NCI-H2227 treated with DMSO at 0.1 percent for 48 hours (cell line): Measurements from ENCODE around the gene TTN.
"Not testable (repeated sequence)": the region's sequence is repeated elsewhere in the genome, so short reads cannot be mapped to it uniquely, and the experiment has no call there.

ENCODE experiments used
- DNase-seq: peaks from one replicate; lab custom pipeline; 2025; lab: John Stamatoyannopoulos, UW

The TTN gene

DNA sequence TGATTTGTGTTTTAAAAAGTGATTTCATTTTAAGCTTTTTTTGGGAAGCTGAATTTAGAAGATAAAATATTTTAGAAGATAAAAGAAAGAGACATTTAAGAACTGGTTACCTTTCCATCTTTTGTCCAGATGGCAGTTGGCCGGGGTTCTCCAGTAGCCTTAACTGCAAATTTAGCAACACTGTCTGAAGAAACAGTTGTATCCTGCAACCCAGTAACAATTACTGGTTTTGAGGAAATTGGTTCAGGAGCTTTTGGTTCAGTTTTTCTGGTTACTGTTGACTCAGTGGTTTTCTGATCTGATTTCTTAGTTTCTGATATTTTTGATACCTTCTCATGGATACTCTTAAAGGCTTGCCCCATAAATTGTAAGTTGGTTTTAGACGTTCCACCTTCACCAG is 277.1 kb downstream of the TTN start:
- DNase-seq: no peak

DNA sequence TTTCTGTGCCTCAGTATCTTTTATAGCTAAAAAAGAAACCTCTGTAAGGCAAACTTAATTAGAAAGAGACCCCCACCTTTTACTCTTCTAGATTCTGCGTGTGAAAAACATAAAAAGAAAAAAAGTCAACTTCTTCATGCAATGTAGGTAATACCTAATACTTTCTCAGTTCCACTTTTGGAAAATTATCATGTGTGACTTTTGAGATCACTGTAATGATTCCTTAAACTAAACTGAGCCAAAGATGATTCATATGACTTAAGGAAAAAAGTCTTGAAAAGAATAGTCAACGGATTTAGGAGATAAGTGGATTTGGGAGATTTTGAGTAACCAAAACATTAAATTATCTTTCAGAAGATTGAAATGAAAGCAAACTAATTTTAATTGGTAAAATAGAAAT is 278.0 kb downstream of the TTN start:
- no peak for DNase-seq

- no peak for DNase-seq
Measured at GRCh38 chr2:178528647-178529046, 278.6 kb downstream of the TTN start.

GRCh38 chr2:178527592-178527991 is 279.6 kb downstream of the TTN start:
- DNase-seq: no peak

- DNase-seq: no peak
Measured at GRCh38 chr2:178526256-178526655, 281.0 kb downstream of the TTN start.

DNA sequence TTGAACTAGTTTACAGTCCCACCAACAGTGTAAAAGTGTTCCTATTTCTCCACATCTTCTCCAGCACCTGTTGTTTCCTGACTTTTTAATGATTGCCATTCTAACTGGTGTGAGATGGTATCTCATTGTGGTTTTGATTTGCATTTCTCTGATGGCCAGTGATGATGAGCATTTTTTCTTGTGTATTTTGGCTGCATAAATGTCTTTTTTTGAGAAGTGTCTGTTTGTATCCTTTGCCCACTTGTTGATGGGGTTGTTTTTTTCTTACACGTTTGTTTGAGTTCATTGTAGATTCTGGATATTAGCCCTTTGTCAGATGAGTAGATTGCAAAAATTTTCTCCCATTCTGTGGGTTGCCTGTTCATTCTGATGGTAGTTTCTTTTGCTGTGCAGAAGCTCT is 281.8 kb downstream of the TTN start:
- not testable (repeated sequence) for DNase-seq

- not testable (repeated sequence) for DNase-seq
Measured at GRCh38 chr2:178525010-178525409, 282.2 kb downstream of the TTN start.

- DNase-seq: no peak
Measured at GRCh38 chr2:178523596-178524134, 283.6 kb downstream of the TTN start.

- no peak for DNase-seq
Measured at GRCh38 chr2:178522950-178523595, 284.1 kb downstream of the TTN start.

DNA sequence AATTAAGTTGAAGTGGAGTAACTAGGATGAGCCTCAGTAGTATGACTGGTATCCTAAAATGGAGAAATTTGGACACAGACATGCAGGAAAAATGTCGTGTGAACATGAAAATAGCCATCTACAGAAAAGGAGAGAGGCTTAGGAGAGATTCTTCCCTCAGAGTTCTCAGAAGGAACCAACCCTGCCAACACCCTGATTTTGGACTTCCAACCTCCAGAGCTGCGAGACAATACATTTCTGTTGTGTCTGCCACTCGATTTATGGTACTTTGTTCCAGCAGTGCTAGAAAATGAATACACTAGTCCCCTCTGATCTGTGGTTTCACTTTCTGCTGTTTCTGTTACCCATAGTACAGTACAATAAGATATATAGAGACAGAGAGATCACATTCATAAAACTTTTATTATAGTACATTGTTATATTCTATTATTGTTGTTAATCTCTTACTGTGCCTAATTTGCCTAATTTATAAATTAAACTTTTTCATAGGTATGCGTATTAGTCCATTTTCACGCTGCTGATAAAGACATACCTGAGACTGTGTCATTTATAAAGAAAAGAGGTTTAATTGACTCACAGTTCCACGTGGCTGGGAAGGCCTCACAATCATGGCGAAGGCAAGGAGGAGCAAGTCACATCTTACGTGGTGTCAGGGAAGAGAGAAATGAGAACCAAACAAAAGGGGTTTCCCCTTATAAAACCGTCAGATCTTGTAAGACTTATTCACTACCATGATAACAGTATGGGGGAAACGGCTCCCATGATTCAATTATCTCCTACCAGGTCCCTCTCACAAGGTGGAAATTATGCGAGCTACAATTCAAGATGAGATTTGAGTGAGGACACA is 285.7 kb downstream of the TTN start:
- DNase-seq: no peak

DNA sequence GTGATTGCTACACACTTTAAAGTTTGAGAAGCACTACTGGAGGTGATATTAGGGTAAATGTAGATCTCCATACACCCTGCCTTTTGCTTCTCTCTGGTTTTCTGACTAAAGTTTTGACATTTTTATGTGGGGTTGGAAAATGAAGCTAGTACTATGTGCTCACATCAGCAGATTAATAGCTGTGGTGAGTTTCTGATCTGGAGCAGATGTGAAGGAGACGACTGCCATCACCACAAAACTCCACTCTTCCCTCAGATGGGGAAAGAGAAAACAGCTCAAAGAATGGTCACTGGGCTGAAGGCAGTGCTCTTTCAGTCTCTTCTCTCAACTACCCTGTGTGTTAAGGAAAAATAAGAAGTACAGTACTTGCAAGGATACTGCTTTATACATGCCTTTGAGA is 289.7 kb downstream of the TTN start:
- DNase-seq: no peak

DNA sequence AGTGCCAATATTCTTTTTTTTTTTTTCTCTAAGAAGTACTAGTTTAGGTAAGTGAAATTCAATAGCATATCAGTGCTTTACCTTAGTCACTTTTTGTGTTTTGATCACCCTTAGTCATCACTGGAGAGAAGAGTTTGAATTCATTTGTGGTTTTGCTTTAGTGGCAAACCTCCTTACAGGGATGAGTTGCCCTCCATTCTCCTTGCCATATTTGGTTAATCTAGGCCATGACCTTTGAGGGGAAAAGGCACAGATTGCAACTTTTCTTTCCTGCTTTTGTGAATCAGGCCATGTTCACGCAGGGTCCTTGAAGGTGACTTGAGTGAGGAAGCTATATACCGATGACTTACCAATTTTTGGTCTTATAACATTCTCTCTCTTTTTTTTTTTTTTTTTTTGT is 292.6 kb downstream of the TTN start:
- no peak for DNase-seq

DNA sequence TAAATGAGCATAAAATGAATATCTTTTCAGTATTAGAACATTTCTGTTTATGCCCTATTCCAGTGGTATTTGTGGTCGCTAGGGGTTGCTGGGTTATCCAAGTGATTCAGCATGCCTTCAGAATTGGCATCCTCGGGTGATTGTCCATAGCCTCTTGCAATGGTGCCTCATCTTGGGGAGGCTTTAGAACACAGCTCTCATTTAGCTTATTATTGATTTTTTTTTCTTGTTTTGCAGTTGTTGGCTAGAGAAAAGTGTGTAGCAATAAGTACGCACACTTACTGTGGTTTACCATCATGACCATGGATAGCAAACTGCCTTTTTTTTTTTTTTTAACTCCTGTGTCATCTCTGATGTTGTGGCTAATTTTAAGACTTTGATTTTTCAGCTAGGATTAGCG is 293.3 kb downstream of the TTN start:
- DNase-seq: no peak

DNA sequence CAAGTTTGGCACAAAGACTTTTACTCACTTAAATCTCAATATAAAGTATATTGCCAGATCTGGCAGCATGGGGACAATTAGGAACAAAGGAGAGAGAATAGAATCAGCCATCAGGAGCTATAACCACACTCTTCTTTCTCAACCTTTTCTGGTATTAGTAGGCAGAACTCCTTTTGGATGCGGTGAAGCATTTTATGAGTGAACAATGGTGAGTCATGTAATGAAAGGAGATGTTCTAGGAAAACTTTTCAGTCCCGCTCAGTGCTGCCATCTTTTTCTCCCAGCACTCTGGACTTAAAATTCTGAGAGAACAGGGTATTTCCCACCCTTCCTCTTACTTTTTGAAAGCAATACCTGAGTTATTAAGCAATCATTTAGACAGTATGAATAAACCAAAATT is 294.7 kb downstream of the TTN start:
- no peak for DNase-seq

DNA sequence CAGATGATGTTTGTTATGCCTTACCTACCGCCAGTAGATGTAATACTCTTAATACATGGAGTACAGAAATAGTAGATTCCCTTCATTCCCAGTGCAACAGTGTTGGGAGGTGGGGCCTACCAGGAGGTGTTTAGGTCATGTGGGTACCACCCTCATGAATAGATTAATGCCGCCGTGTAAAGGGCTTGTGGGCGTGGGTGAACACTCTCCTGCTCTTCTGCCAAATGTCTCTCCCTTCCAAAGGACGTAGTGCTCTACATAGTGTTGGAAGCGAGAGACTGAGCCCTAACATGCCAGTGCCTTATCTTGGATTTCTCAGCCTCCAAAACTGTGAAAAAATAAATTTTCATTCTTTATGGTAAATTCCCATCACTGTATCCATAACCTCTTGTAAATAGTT is 296.8 kb downstream of the TTN start:
- DNase-seq: no peak

- DNase-seq: no peak
Measured at GRCh38 chr2:178508646-178509045, 298.6 kb downstream of the TTN start.

- no peak for DNase-seq
Measured at GRCh38 chr2:178506949-178507348, 300.3 kb downstream of the TTN start.

DNA sequence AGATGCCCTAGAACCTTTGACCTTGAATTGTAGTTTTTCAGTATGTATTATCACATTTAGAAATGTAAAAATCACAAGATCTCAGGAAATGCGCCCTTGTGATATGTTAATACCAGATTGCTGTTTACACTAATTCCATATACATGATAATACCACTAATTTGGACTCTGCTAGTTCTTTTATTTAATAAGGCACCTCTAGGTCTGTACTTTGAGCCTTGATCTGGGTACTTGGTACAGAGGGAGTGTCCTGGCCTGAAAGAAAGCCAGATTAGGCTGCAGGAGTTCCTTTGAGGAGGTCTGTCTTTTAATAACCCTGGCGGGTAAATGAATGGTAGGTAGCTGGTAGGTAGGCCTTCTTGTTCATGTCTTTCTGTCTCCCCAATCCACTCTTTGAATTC is 300.7 kb downstream of the TTN start:
- no peak for DNase-seq

DNA sequence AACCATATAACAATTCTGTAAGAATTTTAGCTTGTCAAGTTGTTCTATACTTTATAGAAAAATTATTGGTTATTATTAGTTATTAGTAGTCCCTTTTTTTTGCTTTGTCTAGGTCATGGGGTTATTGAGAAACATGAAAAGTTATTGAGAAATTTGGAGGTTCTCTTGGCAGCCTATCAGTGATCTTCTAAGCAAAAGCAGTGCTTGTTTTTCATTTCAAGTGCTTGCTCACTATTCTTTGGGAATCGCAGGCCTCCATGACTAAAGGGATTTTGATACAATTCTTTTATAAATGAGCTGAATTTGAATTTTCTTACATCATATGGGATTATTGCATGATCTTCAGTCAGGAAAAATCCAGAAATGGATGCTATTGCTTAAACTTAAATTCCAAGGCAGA is 301.1 kb downstream of the TTN start:
- no peak for DNase-seq

DNA sequence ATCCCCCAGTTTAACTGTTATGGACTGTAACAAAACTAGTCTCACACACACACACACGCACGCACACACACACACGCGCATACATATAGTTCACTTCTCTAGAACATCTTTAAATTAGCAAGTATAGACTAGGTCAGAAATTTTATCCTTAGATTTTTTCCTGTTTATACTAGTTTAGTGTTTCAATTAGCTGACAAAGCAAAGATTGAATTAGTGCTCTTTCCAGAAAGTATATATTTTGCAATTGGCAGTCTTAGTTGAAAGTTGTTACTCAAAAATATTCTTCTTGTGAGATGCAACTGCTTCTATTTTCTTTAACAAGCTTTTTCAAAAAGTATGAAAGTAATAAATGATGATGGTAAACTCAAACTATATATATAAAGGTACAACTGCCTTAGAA is 304.5 kb downstream of the TTN start:
- no peak for DNase-seq

DNA sequence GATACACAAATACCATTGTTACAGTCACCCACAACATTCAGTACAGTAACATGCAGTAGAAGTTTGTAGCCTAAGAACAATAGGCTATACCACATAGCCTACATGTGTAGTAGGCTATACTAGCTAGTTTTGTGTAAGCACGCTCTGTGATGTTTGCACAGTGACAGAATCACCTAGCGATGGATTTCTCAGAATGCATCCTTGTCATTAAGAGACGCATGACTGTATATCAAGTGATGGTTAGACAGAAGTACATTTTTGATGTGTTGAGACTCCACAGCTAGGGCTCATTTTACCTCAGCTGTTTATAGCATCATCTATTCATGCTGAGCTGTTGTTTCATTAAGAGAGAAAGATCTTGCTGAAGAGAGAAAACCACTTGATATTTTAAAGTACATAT is 307.6 kb downstream of the TTN start:
- DNase-seq: no peak

DNA sequence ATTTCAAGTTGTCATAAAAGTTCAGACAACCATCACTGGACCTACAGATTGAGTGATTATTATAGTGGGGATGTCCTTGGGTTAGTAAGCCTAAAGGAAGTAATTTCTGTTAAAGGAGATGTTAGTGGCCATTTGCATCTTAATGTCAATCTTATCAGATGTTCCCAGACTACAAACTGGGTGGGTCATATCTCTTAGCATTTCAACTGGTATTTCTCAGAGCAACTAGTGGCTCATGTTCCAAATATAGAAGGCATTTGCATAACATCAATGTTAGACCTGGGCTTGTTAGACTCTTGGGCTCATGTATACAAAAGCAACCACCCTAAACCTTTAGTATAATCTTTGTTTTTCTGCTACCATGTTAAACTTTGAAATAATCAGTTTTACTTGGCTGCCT is 309.1 kb downstream of the TTN start:
- DNase-seq: no peak

- DNase-seq: no peak
Measured at GRCh38 chr2:178496049-178496448, 311.2 kb downstream of the TTN start.

DNA sequence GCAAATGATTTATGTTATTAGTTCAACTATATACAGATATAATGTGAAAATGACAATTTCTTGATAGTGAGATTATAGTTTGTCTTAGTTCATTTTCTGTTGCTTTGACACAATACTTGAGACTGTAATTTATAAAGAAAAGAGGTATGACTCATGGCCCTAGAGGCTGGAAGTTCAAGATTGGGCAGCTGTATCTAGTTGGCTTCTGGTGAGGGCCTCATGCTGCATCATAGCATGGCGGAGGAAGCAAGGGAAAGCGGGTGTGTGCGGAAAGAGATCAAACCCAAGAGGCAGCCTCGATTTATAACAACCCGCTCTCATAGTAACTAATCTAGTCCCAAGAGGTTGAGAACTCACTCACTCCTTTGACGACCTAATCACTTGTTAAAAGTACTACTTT is 315.6 kb downstream of the TTN start:
- no peak for DNase-seq
